ENCODE measurements around the gene PCK1.

The PCK1 gene

DNA sequence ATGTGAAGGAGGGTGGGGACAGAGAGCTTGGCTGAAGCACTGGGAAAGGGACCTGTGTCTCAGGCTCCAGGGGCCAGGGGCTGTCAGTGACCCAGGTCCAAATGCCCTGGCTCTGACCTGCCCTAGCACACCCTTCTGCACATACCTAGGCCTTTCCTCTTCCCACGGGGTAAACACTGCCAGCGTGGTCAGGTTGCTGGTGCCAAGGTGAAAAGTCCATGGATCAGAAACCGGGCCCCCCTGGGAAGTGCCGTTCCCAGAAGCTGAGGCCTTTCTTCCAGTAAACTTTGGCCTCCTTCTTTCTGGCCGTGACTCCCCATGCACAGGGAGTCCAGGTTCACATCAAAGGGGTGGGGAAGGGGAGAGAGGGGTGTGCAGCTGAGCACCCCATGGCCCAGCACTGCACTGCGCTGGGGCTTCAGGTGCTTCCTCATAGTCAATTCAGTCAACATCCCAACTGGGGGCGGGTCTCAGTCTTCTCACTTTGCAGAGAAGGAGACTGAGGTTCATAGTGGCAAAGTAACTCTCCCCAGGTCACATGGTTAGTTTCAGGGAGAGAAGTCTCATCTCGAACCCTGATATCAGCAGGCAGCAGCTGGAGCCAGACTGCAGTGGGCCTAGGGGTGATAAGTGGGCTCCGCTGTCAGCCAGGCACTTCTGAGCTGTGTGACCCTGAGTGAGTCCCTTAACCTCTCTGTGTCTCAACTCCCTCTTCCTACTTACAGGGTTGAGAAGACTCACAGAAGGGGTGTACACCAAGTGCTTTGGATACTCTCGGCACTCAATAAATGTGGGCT is 17.0 kb downstream of the PCK1 start:
- TF ChIP-seq, protein P1, sequence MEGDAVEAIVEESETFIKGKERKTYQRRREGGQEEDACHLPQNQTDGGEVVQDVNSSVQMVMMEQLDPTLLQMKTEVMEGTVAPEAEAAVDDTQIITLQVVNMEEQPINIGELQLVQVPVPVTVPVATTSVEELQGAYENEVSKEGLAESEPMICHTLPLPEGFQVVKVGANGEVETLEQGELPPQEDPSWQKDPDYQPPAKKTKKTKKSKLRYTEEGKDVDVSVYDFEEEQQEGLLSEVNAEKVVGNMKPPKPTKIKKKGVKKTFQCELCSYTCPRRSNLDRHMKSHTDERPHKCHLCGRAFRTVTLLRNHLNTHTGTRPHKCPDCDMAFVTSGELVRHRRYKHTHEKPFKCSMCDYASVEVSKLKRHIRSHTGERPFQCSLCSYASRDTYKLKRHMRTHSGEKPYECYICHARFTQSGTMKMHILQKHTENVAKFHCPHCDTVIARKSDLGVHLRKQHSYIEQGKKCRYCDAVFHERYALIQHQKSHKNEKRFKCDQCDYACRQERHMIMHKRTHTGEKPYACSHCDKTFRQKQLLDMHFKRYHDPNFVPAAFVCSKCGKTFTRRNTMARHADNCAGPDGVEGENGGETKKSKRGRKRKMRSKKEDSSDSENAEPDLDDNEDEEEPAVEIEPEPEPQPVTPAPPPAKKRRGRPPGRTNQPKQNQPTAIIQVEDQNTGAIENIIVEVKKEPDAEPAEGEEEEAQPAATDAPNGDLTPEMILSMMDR (IDR thresholded peaks at IDR 0.05; ENCODE audit: low read depth, low read length), result no peak
- H3K4me3 ChIP-seq (replicated peaks in 1 of 2; ENCODE audit: low read depth in 2 of 2, low read length in 2 of 2), result no peak overlapping the region
- DNase-seq (ENCODE audit: low read depth in 2 of 2), result no peak

DNA sequence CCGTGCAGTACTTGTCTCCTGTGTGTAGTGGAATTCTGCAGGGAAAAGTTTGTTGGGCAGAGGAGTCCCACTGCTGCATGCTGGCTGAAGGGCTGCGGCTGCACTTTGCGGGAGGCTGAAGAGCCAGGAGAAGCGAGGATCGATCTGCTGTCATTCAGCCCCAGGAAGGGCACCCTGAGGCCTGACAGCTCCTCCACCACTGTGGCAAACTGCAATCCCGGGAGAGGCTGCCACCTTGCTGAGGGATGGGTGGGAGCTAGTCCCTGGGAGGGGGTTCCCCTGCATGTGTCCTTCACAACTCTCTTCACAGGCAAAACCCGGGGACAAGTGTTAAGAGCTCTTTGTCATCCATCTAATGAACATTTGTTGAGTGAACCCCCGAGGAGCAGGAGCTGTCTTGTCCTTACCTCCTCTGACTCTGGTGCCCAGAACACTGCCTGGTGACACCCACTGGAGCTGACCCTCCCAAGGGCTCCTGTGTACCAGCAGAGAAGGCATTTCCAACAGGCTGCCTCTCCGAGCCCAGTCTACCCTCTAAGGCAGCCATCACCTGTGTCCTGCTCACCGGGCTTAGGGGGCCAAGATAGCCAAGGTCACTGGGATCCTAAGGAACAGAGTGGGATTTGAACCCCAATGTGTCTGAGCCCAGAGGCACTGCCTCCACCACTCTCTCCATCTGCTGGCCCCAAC is 17.7 kb downstream of the PCK1 start:
- TF ChIP-seq, protein P1 (IDR thresholded peaks at IDR 0.05; ENCODE audit: low read depth, low read length), result no peak
- DNase-seq (ENCODE audit: low read depth in 2 of 2), result no peak

DNA sequence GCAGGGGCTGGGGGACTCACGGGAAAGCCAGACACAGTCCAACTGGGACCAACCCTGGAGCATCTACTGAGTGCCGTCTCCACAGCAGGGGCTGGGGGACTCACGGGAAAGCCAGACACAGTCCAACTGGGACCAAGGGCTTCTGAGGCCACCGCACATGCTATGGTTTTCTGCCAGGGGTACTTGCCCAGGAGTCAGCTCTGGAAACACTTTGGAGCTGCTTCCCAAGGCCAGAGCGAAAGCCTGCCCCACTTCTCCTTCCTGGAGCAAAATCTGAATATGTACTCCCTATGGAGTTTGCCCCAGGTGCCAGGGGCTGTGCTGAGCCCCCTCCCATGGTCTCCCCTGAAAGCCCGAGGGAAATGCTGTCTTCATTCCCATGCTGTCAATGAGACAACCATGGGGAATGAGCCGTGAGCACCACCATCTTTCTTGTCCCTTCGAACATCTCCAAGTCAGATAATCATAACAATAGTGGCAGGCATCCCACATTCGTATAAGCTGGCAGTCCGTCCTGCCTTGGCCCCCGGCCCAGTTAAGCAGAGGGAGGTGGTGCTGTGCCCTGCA is 18.5 kb downstream of the PCK1 start:
- H3K4me3 ChIP-seq (replicated peaks in 1 of 2; ENCODE audit: low read depth in 2 of 2, low read length in 2 of 2), result no peak overlapping the region
- TF ChIP-seq, protein P1 (IDR thresholded peaks at IDR 0.05; ENCODE audit: low read depth, low read length), result no peak
- DNase-seq (ENCODE audit: low read depth in 2 of 2), result no peak

More for the DNA sequence above, 17.7 kb downstream of the PCK1 start:
- H3K4me3 ChIP-seq (replicated peaks in 1 of 2; ENCODE audit: low read depth in 2 of 2, low read length in 2 of 2), result no peak overlapping the region

DNA sequence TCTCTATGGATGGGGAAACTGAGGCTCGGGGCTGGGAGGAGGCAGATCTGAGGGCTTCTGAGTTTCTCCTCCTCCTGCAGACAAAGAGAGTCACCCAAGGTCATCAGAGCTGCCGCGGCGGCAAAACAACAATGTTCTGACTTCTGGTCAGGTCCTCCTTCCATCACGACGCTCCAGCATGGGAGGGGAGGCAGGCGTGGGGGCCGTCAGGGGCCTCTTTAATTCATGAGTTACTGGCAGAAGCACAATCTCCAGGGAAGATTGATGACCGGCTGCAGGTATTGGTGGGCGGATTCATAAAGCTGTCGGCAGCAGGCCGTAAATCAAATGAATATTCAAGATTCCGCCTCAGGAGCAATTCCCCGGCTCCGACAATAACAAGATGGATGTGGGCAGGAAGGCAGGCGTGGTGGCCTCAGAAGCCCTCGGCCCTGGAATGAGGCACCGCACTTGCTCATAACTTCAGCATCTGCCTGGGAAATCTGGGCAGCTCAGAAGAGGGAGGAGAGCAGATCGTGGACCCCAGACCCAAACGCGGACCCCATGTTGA is 19.1 kb downstream of the PCK1 start:
- DNase-seq (ENCODE audit: low read depth in 2 of 2), result no peak
- no peak overlapping the region for H3K4me3 ChIP-seq (replicated peaks in 1 of 2; ENCODE audit: low read depth in 2 of 2, low read length in 2 of 2)
- TF ChIP-seq, protein P1 (IDR thresholded peaks at IDR 0.05; ENCODE audit: low read depth, low read length), result no peak

DNA sequence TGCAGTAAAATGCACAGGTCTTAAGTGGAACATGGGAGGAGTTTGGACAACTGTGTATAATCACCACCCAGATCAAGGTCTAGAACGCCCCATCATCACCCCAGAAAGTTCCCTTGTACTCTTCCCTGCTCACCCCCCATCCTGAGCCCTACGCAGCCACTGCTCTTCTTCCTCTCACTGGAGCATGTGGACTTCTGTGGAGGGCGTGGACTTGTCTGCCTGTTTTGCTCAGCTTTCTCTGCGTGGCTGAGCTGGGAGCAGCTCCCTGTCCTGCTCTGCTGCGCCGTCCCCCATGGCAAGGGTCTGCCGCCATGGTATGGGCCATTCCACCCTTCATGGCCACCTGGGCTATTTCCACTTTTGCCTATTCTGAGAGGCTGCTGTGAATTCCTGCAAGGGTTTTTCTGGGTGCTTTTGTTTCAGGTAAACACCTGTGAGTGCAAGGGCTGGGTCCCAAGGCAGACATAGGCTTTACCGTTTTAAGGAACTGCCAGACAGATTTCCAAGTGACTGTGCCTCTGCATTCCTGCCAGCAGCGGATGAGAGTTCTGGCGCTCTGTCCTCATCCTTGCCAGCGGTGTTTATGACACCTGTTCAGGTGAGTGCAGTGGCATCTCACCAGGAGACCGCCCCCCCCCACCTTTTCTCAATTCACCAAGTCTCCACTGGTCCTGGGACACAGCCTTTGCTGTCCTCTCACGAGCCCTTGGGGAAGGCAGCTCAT is 19.7 kb downstream of the PCK1 start:
- TF ChIP-seq, protein P1 (IDR thresholded peaks at IDR 0.05; ENCODE audit: low read depth, low read length), result no peak
- H3K4me3 ChIP-seq (replicated peaks in 1 of 2; ENCODE audit: low read depth in 2 of 2, low read length in 2 of 2), result no peak overlapping the region
- DNase-seq (ENCODE audit: low read depth in 2 of 2), result no peak

Data from cardiac fibroblast (primary cell).